ENCODE data around the gene SEMA3B. TPM values are rescaled to one million over a fixed set of nuclear protein-coding genes. Genes with fewer than 3 reads are reported as not detected.
"Not testable (repeated sequence)": the region's sequence is repeated elsewhere in the genome, so short reads cannot be mapped to it uniquely, and the experiment has no call there.

Gene SEMA3B
- total and polyA plus RNA-seq, 12 donors: 6.0 to 496 (median 224) TPM

DNA sequence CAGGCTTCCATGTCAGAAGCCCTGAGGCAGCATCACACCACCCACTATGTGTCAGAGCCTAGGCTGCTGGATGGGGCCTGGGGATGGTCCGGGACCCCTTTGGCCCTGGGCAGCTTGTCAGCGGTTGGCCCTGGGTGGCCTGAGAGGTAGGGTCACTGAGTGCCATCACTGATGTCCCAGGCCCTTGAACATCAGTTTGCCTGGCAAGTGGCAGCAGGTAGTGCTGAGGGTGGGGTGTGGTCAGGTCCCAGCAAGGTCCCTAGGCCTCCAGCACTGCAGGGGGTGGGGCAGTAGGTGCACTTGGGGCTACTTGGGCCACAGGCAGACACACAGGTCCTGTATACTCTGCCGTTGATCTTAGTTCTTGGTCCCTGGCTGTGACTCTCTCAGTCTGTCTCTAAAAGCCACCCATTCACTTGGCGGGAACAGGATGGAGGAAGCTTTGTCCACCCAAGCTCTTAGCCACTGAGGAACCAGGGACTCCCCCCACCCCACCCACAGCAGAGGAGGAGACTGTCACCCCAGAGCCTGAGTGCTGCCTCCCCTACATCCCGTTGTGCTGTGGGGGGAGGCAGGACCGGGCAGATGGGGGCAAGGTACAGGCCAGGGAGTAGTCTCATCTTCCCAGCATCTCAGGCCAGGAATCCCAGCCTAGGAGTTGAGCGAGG, 27.1 kb upstream of the SEMA3B start:
- intact Hi-C loops (cut with DNase I): no loop called here
- TF ChIP-seq, protein P1, sequence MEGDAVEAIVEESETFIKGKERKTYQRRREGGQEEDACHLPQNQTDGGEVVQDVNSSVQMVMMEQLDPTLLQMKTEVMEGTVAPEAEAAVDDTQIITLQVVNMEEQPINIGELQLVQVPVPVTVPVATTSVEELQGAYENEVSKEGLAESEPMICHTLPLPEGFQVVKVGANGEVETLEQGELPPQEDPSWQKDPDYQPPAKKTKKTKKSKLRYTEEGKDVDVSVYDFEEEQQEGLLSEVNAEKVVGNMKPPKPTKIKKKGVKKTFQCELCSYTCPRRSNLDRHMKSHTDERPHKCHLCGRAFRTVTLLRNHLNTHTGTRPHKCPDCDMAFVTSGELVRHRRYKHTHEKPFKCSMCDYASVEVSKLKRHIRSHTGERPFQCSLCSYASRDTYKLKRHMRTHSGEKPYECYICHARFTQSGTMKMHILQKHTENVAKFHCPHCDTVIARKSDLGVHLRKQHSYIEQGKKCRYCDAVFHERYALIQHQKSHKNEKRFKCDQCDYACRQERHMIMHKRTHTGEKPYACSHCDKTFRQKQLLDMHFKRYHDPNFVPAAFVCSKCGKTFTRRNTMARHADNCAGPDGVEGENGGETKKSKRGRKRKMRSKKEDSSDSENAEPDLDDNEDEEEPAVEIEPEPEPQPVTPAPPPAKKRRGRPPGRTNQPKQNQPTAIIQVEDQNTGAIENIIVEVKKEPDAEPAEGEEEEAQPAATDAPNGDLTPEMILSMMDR (IDR thresholded peaks at IDR 0.05): no peak
- no peak for TF ChIP-seq POLR2A (IDR thresholded peaks at IDR 0.05)
- peaks cover 49 to 86% of the 10 kb centered on the region in 2 donors for H3K4me1 ChIP-seq (replicated peaks in 1 of 2)
- no peaks in the 10 kb centered on the region for H3K36me3 ChIP-seq (replicated peaks in 1 of 2)
- no peak overlapping the region for H3K4me3 ChIP-seq
- peak overlapping the region in 4 of 5 donors; percentile 54 to 92 (median 81) for H3K27ac ChIP-seq
- H3K9me3 ChIP-seq (replicated peaks in 1 of 3): no peaks in the 10 kb centered on the region
- DNase-seq: no peak
- no peaks in the 10 kb centered on the region for H3K27me3 ChIP-seq
- WGBS, 4 donors: 47 to 60% (median 57%) methylated on average over 5 to 7 of the region's 7 CpGs

DNA sequence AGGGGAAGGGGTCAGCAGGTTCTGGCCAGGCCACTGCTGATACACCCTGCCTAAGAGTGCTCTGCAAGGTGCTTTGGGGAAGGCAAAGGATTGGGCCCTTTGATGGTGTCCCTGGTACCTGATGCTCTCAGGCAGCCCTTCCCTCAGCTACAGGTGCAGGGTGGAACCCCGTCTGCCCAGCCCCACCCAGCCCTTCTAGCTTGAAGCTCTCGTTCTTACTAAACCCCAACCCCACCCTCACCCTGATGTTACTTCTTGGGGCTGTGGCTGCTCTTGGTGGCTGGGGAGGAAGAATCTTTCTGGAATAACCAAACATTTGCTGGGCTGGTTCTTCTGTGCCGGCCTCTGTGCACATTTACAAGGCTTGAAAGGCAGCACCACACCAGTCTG, 26.6 kb upstream of the SEMA3B start:
- 17 to 83% (median 48%) methylated on average over 1 to 3 of the region's 3 CpGs for WGBS, 4 donors
- no peak for TF ChIP-seq POLR2A (IDR thresholded peaks at IDR 0.05)
- TF ChIP-seq, protein P1 (IDR thresholded peaks at IDR 0.05): no peak
- no peaks in the 10 kb centered on the region for H3K27me3 ChIP-seq
- no peak overlapping the region for H3K4me3 ChIP-seq
- H3K4me1 ChIP-seq (replicated peaks in 1 of 2): peaks cover 49 to 91% of the 10 kb centered on the region in 2 donors
- DNase-seq: no peak
- H3K9me3 ChIP-seq (replicated peaks in 1 of 3): no peaks in the 10 kb centered on the region
- intact Hi-C loops (cut with DNase I): no loop called here
- peaks cover 0 to 3% of the 10 kb centered on the region in 2 donors for H3K36me3 ChIP-seq (replicated peaks in 1 of 2)
- peak overlapping the region in 4 of 5 donors; percentile 54 to 92 (median 81) for H3K27ac ChIP-seq

DNA sequence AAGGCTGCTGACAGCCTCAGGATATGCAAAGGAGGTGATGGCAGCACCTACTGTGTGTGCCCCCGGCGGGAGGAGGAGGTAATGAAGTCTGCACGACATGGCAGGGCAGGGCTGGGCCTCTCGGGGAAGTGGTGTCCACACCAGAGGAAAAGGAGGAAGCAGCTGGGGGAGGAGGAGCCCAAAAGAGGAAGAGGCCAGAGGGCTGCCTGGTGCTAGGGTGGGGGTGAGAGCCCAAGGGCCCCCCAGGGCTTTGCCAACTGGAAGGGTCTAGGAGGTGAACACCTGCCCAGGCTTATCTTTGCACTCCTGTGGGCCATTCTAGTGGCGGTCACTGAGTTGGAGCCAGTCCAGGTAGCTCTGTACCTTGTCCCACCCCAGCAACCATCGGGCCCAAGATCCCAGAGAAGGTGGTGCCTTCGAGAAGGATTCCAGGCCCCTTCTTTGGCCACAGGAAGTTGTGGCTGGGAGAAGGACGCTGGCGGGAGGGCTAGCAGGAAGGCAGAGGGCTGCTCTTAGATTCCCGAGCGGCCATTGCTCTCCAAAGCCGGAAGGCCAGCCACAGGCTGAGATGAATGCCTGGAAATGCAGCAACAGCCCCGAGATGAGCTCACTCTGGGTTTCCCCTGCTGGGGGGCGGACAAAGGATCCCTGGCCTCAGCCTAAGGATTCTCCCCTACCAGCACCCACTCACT, 25.9 kb upstream of the SEMA3B start:
- peak; percentile 58 to 81 (median 66) for DNase-seq
- WGBS, 4 donors: 31 to 50% (median 38%) methylated on average over 11 to 14 of the region's 14 CpGs
- H3K36me3 ChIP-seq (replicated peaks in 1 of 2): peaks cover 0 to 6% of the 10 kb centered on the region in 2 donors
- no peaks in the 10 kb centered on the region for H3K27me3 ChIP-seq
- no peak overlapping the region for H3K4me3 ChIP-seq
- H3K4me1 ChIP-seq (replicated peaks in 1 of 2): peaks cover 49 to 98% of the 10 kb centered on the region in 2 donors
- H3K27ac ChIP-seq: peak overlapping the region; percentile 54 to 92 (median 76)
- intact Hi-C loops (cut with DNase I): no loop called here
- no peaks in the 10 kb centered on the region for H3K9me3 ChIP-seq (replicated peaks in 1 of 3)
- TF ChIP-seq POLR2A (IDR thresholded peaks at IDR 0.05): no peak
- TF ChIP-seq, protein P1 (IDR thresholded peaks at IDR 0.05): peak in 1 of 6 experiments; percentile 20

DNA sequence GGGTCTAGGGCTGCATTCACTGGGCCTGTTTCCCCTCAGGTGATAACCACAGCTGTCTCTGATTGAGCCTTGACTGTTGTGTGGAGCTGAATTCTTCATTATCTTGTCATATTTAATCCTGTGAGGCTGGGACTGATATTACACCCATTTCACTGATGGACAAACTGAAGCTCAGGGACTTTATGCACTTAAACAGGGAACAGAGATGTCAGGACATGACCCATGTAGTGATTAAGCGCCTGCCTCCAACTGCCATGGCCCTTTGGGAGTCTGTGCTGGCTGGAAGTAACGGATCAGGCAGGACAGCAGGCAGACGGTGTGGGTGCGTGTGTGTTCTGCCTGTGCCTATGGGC, 25.4 kb upstream of the SEMA3B start:
- 69 to 81% (median 71%) methylated on average over 4 of the region's 4 CpGs for WGBS, 4 donors
- DNase-seq: no peak
- no peaks in the 10 kb centered on the region for H3K27me3 ChIP-seq
- H3K27ac ChIP-seq: peak overlapping the region; percentile 54 to 92 (median 76)
- intact Hi-C loops (cut with DNase I): no loop called here
- no peaks in the 10 kb centered on the region for H3K9me3 ChIP-seq (replicated peaks in 1 of 3)
- H3K36me3 ChIP-seq (replicated peaks in 1 of 2): peaks cover 0 to 6% of the 10 kb centered on the region in 2 donors
- peaks cover 49 to 98% of the 10 kb centered on the region in 2 donors for H3K4me1 ChIP-seq (replicated peaks in 1 of 2)
- no peak overlapping the region for H3K4me3 ChIP-seq
- TF ChIP-seq POLR2A (IDR thresholded peaks at IDR 0.05): no peak
- TF ChIP-seq, protein P1 (IDR thresholded peaks at IDR 0.05): no peak

DNA sequence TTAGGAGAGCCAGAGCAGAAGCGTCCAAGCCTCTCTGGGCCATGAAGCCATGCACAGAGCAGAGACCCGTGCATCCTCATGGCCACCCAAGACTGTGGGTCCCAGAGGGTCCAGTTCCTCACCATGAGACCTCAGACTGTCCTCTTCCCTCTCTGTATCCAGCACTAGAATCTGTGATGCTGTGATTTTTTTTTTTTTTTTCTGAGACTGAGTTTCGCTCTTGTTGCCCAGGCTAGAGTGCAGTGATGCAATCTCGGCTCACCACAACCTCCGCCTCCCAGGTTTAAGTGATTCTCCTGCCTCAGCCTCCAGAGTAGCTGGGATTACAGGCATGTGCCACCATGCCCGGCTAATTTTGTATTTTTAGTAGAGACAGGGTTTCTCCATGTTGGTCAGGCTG, 24.1 kb upstream of the SEMA3B start:
- 66 to 79% (median 73%) methylated on average over 5 to 6 of the region's 6 CpGs for WGBS, 4 donors
- intact Hi-C loops (cut with DNase I); DNase-seq; H3K9me3 ChIP-seq (replicated peaks in 1 of 3); H3K4me3 ChIP-seq; H3K27me3 ChIP-seq; H3K36me3 ChIP-seq (replicated peaks in 1 of 2): not testable (repeated sequence)
- Histone ChIP-seq H3K27ac (peak overlapping the region in 4 of 5 donors; percentile 44 to 92 (median 70)), H3K4me1 (replicated peaks in 1 of 2) (peaks cover 45 to 98% of the 10 kb centered on the region in 2 donors)
